NT2/D1 (cell line): ENCODE results near the gene ART4.

Source experiments
- YY1 ChIP-seq: IDR thresholded peaks from 2 replicates; pipeline ENCODE4 v1.6.1; 2011; ENCODE audit not compliant: insufficient read length, insufficient read depth
- ZNF274 ChIP-seq: IDR thresholded peaks from 2 replicates; pipeline ENCODE4 v1.6.1; 2011; ENCODE audit warnings: mild to moderate bottlenecking, low read depth, low read length

GRCh38 chr12:14841761-14842160 is 1.6 kb downstream of the ART4 start:
- TF ChIP-seq ZNF274 (no peak), YY1 (no peak)
